Heart left ventricle (tissue), 16 donors: Measurements from ENCODE around the gene UST. TPM values are rescaled to one million over a fixed set of nuclear protein-coding genes. Genes with fewer than 3 reads are reported as not detected.

Experiments
- ATAC-seq, 4 donors: fragments of 200-7000 bp; cut with Tn5 transposase; one replicate each; pipeline ENCODE4 v1.9.1; 2020 to 2022; ENCODE audit warnings: moderate library complexity in 4 of 4, mild to moderate bottlenecking in 3 of 4, moderate number of reproducible peaks in 1 of 4
- DNase-seq, 5 donors: peaks; one replicate each; pipeline ENCODE4 v3.0.0-alpha.2; 2020
- H3K27ac ChIP-seq, 12 donors: fragments of 200-600 bp; sonication (generic) in 4 of 12; one replicate each; pipeline versions ENCODE4 v1.5.0 to v1.8.0; 2016 to 2022; ENCODE audit warnings: mild to moderate bottlenecking in 2 of 12
- H3K27me3 ChIP-seq, 9 donors: fragments of 200-600 bp; sonication (generic) in 2 of 9; one replicate each; pipeline versions ENCODE4 v1.5.1 to v1.8.0; 2016 to 2022; ENCODE audit warnings: mild to moderate bottlenecking in 3 of 9
- H3K36me3 ChIP-seq, 9 donors: fragments of 200-600 bp; sonication (generic) in 2 of 9; one replicate each; pipeline versions ENCODE4 v1.5.0 to v1.8.0; 2018 to 2022; ENCODE audit warnings: mild to moderate bottlenecking in 2 of 9
- H3K4me1 ChIP-seq, 12 donors: fragments of 200-600 bp; sonication (generic) in 4 of 12; one replicate each; pipeline versions ENCODE4 v1.5.0 to v1.8.0; 2016 to 2022; ENCODE audit warnings: mild to moderate bottlenecking in 3 of 12
- H3K4me3 ChIP-seq, 12 donors: fragments of 200-600 bp; sonication (generic) in 4 of 12; one replicate each; pipeline versions ENCODE4 v1.5.0 to v1.8.0; 2017 to 2022; ENCODE audit warnings: mild to moderate bottlenecking in 9 of 12, moderate library complexity in 4 of 12
- H3K9me3 ChIP-seq, 12 donors: fragments of 200-600 bp; sonication (generic) in 4 of 12; one replicate each; pipeline versions ENCODE4 v1.5.0 to v1.8.0; 2016 to 2022; ENCODE audit warnings: mild to moderate bottlenecking in 1 of 12
- CTCF ChIP-seq, 12 donors: fragments of 200-600 bp; sonication (generic) in 4 of 12; IDR thresholded peaks; one replicate each; pipeline versions ENCODE4 v1.5.0 to v1.8.0; 2018 to 2022; ENCODE audit warnings: antibody characterized with exemption in 12 of 12, mild to moderate bottlenecking in 5 of 12
- POLR2A ChIP-seq, 2 donors: fragments of 450-650 bp; IDR thresholded peaks; one replicate each; pipeline ENCODE4 v1.6.1; 2017; ENCODE audit warnings: antibody characterized with exemption in 2 of 2, mild to moderate bottlenecking in 2 of 2, moderate library complexity in 2 of 2
- WGBS, 4 donors: extraction: QIAGEN DNeasy Blood & Tissue Kit in 2 of 4; methylation state at CpG; one replicate each; pipeline versions ENCODE4 v1.1.5 to v1.1.7; 2013 to 2018; 5-methylcytosine and 5-hydroxymethylcytosine counted together
- intact Hi-C, 10 donors: fragments of 100-400 bp; cut with DNase I; formaldehyde crosslinking; loops; one replicate each; pipeline versions ENCODE4 v1.11.1 to v1.14.2; 2022
- polyA plus RNA-seq, 2 donors: library from polyadenylated mRNA; stranded (reverse); fragments of 200-250 nt; gene quantifications; one replicate each; pipeline ENCODE4 v1.2.3, GENCODE V29; 2013
- total RNA-seq, 9 donors: library from RNA; depleted of rRNA in 2 of 9; stranded (reverse); fragments of >200 nt in 2 of 9; fragmentation: NEBNext Ultra II Directional in 3 of 9; extraction: Animal tissue kit (Norgen Biotek cat#: 25700) in 3 of 9; gene quantifications; one replicate each; pipeline versions ENCODE4 v1.1.0 to v1.2.4, GENCODE V29; 2016 to 2023
- donor health status: ischemic (EF 13 %, LVEDD 7.1; RV severe dilation, severe dysfunction).
- donor health status: healthy with polysubstance abuse.
- donor health status: DM: no; HTN: yes; CAD: no.
- donor health status: DM: no; HTN: no; CAD: no.
- donor health status: ischemic (EF 25% LVEDD 6.9; RV normal size, moderate dysfunction).
- donor health status: ischemic (EF 25% LVEDD 5.7; RV mildly dilated, moderate dysfunction).
- donor health status: healthy.
- donor health status: DM: yes; HTN: yes; CAD: no.
- donor health status: ischemic (EF 35%, LVEDD 5.7; RV mildly dilated, moderate dysfunction).
- donor health status: nonischemic (EF 11% LVEDD 7.7; RV severe dilation, severe dysfunction).
- donor health status: DM: yes; HTN: yes; CAD: no.
- donor health status: PGD.
- donor health status: ischemic (EF 29% LVEDD 5.4; RV normal size, mild dysfunction).
- donor health status: nonischemic (EF 23%, LVEDD 6.1; RV moderate dilation, normal function).

Gene UST
- total and polyA plus RNA-seq, 11 donors: 1.1 to 5.8 (median 2.7) TPM

DNA sequence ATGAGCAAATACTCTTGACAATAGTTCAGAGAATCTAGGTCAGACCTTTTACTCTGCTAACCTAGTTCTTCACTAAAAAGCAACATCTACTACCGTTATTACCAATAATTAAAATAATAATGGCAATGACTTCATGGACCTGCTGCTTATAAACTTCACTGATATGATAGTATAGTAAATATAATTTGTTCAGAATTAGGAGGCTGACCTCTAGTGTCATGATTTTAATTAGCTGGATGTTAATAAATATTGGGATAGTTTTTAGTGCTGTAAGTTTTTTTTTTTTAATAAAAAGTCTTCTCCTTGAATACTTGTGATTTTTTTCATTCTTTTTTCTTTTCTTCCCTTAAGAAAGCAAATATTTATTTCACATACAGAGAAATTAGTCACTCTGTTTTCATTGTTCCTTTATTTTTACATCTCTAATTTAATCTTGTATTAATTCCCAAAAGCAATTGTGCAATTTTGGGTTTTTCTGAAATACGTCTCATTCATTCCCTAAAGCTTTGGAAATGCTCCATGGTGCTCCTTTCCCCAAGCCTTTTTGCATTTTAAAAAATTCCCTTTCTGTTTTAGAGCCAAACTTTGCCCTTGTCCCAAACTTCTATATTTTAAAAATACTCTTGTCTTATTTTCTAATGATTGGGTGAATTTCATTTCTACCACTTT lies 46.6 kb upstream of the UST start:
- no peak for ATAC-seq
- TF ChIP-seq POLR2A (IDR thresholded peaks at IDR 0.05): no peak
- peaks cover 0 to 15% (median 2%) of the 10 kb centered on the region in 12 donors for H3K9me3 ChIP-seq
- peak overlapping the region in 2 of 12 donors; percentile 48 to 70 for H3K27ac ChIP-seq
- intact Hi-C loops: no loop called here
- no peak for DNase-seq
- H3K27me3 ChIP-seq: no peaks in the 10 kb centered on the region
- H3K4me3 ChIP-seq: peak overlapping the region in 10 of 12 donors; percentile 11 to 53 (median 36)
- 58 to 73% (median 66%) methylated on average over 2 of the region's 2 CpGs for WGBS, 4 donors
- no peaks in the 10 kb centered on the region for H3K36me3 ChIP-seq
- peaks cover 0 to 18% (median 0%) of the 10 kb centered on the region in 12 donors for H3K4me1 ChIP-seq

DNA sequence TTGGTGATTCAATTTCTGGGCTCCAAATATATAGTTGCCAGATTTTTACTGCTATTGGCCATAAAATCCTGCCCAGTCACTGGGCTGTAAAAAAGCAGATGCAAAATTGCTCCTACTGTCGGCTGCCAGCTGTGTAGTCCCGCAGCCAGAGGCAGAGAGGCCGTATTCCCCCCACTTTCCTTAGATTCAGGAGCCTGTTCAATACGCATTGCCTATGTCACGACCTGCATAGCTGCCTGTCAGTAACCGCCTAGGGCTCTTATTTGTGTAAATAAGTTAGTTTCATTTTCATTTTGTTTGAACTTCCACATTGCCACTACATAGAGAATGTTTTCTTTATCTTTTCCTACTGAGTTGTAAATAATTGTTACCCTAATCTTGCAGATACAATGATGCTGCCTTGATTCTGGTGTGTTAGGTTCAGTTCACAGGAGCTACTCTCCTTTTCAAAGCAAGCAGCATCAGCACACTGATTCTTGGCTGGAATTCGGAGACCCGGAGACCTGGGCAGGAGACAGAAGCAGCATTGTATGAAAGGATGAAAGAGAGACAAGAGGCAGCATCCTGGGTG lies 46.0 kb upstream of the UST start:
- WGBS, 4 donors: 32 to 50% (median 48%) methylated on average over 8 of the region's 8 CpGs
- no peaks in the 10 kb centered on the region for H3K27me3 ChIP-seq
- H3K9me3 ChIP-seq: peaks cover 0 to 15% (median 2%) of the 10 kb centered on the region in 12 donors
- H3K4me1 ChIP-seq: peaks cover 0 to 18% (median 0%) of the 10 kb centered on the region in 12 donors
- peak overlapping the region in 6 of 12 donors; percentile 6 to 70 (median 26) for H3K27ac ChIP-seq
- TF ChIP-seq CTCF (IDR thresholded peaks at IDR 0.05) (no peak), POLR2A (IDR thresholded peaks at IDR 0.05) (no peak)
- ATAC-seq (peak in 1 of 4 donors; percentile 42), DNase-seq (no peak)
- intact Hi-C loops: no loop called here
- no peaks in the 10 kb centered on the region for H3K36me3 ChIP-seq
- H3K4me3 ChIP-seq: peak overlapping the region in 10 of 12 donors; percentile 11 to 53 (median 36)

DNA sequence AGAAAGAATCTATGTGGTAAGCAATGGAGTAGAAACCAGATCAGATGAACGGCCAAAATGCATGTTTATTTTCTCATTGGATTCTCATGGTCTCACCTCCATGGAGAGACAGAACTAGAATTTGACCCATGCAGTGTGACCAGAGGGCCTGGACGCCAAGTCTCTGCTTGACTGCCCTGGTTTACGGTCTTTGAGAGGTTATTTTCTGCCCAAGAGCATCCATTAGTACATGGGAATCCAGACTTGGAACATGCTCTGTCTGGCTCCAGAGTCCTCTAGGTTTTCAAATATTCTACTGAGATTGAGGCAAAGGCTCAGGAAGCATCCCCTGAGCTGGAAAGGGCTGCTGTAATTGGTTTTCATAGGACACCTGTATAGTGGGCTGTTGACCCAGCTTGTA lies 45.5 kb upstream of the UST start:
- Histone ChIP-seq H3K27ac (peak overlapping the region in 3 of 12 donors; percentile 22 to 70 (median 48)), H3K27me3 (no peaks in the 10 kb centered on the region), H3K4me1 (peaks cover 0 to 18% (median 0%) of the 10 kb centered on the region in 12 donors), H3K36me3 (no peaks in the 10 kb centered on the region), H3K4me3 (peak overlapping the region in 7 of 12 donors; percentile 27 to 53 (median 37)), H3K9me3 (peaks cover 0 to 15% (median 2%) of the 10 kb centered on the region in 12 donors)
- ATAC-seq: peak in 1 of 4 donors; percentile 29
- 76 to 93% (median 86%) methylated on average over 3 of the region's 3 CpGs for WGBS, 4 donors
- intact Hi-C loops: no loop called here
- TF ChIP-seq CTCF (IDR thresholded peaks at IDR 0.05) (no peak), POLR2A (IDR thresholded peaks at IDR 0.05) (no peak)
- no peak for DNase-seq

DNA sequence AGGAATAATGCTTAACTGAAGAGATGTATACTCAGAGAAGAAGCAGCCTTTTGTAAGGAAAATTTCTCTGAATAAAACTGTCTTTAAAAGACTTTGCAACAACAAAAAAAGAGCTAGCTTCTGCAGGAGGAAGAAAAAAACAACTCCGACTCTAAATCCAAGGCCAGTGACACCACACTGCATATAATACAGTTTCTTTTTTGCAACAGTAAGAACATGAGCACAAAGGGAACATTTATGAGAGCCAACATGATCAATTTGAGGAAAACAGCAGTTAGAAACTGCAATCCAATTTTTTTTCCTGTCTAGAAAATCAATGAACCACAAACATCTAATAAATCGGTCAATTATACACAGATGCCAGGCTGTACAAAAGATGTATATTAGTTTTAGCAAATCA lies 42.9 kb upstream of the UST start:
- TF ChIP-seq POLR2A (IDR thresholded peaks at IDR 0.05): no peak
- no peak for TF ChIP-seq CTCF (IDR thresholded peaks at IDR 0.05)
- no peak overlapping the region for H3K27ac ChIP-seq
- WGBS, 4 donors: 83 to 86% (median 85%) methylated on average over 2 of the region's 2 CpGs
- no peak overlapping the region for H3K4me3 ChIP-seq
- H3K27me3 ChIP-seq: no peaks in the 10 kb centered on the region
- intact Hi-C loops: no loop called here
- peaks cover 0 to 18% (median 0%) of the 10 kb centered on the region in 12 donors for H3K4me1 ChIP-seq
- peaks cover 0 to 15% (median 2%) of the 10 kb centered on the region in 12 donors for H3K9me3 ChIP-seq
- DNase-seq (no peak), ATAC-seq (no peak)
- H3K36me3 ChIP-seq: no peaks in the 10 kb centered on the region
